ENCODE results near the gene PLXNA4. TPM values are rescaled to one million over a fixed set of nuclear protein-coding genes. Genes with fewer than 3 reads are reported as not detected.

The PLXNA4 gene
- total RNA-seq, 1 donor from 2014 or later = 3.3 TPM

DNA sequence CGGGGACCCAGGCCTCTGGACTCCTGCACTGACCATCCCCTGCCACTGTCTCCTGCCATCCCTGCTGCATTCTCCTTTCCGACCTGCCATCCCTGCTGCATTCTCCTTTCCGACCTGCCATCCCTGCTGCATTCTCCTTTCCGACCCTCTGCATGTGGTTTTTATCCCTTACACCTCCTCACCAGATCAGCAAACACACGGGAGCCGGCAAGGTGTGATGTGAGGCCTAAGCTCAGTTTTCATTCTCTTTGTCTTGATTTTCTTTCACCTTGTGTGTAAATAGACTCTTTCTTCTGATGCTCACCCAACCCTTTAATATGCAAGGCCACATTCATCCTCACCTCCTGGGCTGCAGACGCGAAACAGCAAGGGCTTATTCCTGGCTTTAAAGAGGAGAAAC, 11.4 kb downstream of the PLXNA4 start:
- no peaks in the 10 kb centered on the region for H3K9me3 ChIP-seq (ENCODE audit: insufficient read depth, low read depth, low read length)
- H3K4me3 ChIP-seq (ENCODE audit: insufficient read depth, low read depth, low read length) = no peak overlapping the region
- Mint-ChIP-seq H3K27me3 (ENCODE audit: low read depth, unreplicated experiment) (peaks cover 65% of the 10 kb centered on the region), H3K4me3 (ENCODE audit: unreplicated experiment) (no peak overlapping the region), H3K4me1 (ENCODE audit: low read depth, unreplicated experiment) (peaks cover 3% of the 10 kb centered on the region), H3K36me3 (ENCODE audit: low read depth, unreplicated experiment) (peaks cover 6% of the 10 kb centered on the region), H3K9me3 (ENCODE audit: unreplicated experiment) (peaks cover 10% of the 10 kb centered on the region), H3K27ac (ENCODE audit: unreplicated experiment) (no peak overlapping the region)
- no peak overlapping the region for H2AFZ ChIP-seq (ENCODE audit: low read depth, low read length)
- H3K79me2 ChIP-seq (ENCODE audit: insufficient read depth, low read length) = no peaks in the 10 kb centered on the region
- H3K36me3 ChIP-seq (ENCODE audit: insufficient read depth, low read length) = no peaks in the 10 kb centered on the region
- no peak overlapping the region for H3K4me2 ChIP-seq (ENCODE audit: low read length)
- H3K4me1 ChIP-seq (ENCODE audit: insufficient read depth, low read length) = no peaks in the 10 kb centered on the region
- H4K20me1 ChIP-seq (ENCODE audit: insufficient read depth, low read length) = no peaks in the 10 kb centered on the region
- no peak for TF ChIP-seq EZH2 (IDR thresholded peaks at IDR 0.05; ENCODE audit: insufficient read depth, low read length)
- TF ChIP-seq, protein P1, sequence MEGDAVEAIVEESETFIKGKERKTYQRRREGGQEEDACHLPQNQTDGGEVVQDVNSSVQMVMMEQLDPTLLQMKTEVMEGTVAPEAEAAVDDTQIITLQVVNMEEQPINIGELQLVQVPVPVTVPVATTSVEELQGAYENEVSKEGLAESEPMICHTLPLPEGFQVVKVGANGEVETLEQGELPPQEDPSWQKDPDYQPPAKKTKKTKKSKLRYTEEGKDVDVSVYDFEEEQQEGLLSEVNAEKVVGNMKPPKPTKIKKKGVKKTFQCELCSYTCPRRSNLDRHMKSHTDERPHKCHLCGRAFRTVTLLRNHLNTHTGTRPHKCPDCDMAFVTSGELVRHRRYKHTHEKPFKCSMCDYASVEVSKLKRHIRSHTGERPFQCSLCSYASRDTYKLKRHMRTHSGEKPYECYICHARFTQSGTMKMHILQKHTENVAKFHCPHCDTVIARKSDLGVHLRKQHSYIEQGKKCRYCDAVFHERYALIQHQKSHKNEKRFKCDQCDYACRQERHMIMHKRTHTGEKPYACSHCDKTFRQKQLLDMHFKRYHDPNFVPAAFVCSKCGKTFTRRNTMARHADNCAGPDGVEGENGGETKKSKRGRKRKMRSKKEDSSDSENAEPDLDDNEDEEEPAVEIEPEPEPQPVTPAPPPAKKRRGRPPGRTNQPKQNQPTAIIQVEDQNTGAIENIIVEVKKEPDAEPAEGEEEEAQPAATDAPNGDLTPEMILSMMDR (IDR thresholded peaks at IDR 0.05; ENCODE audit: insufficient read depth, low read depth, low read length) = no peak
- DNase-seq (ENCODE audit: low read depth) = no peak
- no peaks in the 10 kb centered on the region for H3K27me3 ChIP-seq (ENCODE audit: insufficient read depth, low read length)
- H3K9ac ChIP-seq (ENCODE audit: low read length) = no peak overlapping the region
- no peak for FAIRE-seq
- H3K27ac ChIP-seq (ENCODE audit: low read depth, low read length) = no peak overlapping the region

DNA sequence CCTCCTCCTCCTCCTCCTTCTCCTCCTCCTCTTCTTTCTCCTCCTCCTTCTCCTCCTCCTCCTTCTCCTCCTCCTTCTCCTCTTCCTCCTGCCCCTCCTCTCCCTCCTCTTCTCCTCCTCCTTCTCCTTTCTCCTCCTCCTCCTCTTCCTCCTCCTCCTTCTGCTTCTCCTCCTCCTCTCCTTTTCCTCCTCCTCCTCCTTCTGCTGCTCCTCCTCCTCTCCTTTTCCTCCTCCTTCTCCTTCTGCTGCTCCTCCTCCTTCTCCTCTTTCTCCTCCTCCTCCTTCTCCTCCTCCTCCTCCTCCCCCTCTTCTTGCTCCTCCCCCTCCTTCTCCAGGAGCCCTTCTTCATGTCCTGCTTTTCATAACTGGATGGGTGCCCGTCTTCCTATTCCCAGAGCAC, 12.2 kb downstream of the PLXNA4 start:
- DNase-seq (ENCODE audit: low read depth) (no peak), FAIRE-seq (no peak)
- no peak overlapping the region for H3K9ac ChIP-seq (ENCODE audit: low read length)
- Mint-ChIP-seq H3K4me1 (ENCODE audit: low read depth, unreplicated experiment) (peaks cover 3% of the 10 kb centered on the region), H3K27ac (ENCODE audit: unreplicated experiment) (no peak overlapping the region), H3K9me3 (ENCODE audit: unreplicated experiment) (peaks cover 10% of the 10 kb centered on the region), H3K27me3 (ENCODE audit: low read depth, unreplicated experiment) (peaks cover 70% of the 10 kb centered on the region), H3K4me3 (ENCODE audit: unreplicated experiment) (no peak overlapping the region), H3K36me3 (ENCODE audit: low read depth, unreplicated experiment) (peaks cover 6% of the 10 kb centered on the region)
- no peak overlapping the region for H2AFZ ChIP-seq (ENCODE audit: low read depth, low read length)
- H3K9me3 ChIP-seq (ENCODE audit: insufficient read depth, low read depth, low read length) = no peaks in the 10 kb centered on the region
- no peak overlapping the region for H3K4me2 ChIP-seq (ENCODE audit: low read length)
- no peaks in the 10 kb centered on the region for H3K36me3 ChIP-seq (ENCODE audit: insufficient read depth, low read length)
- no peaks in the 10 kb centered on the region for H4K20me1 ChIP-seq (ENCODE audit: insufficient read depth, low read length)
- no peak overlapping the region for H3K27ac ChIP-seq (ENCODE audit: low read depth, low read length)
- no peaks in the 10 kb centered on the region for H3K79me2 ChIP-seq (ENCODE audit: insufficient read depth, low read length)
- H3K4me1 ChIP-seq (ENCODE audit: insufficient read depth, low read length) = no peaks in the 10 kb centered on the region
- TF ChIP-seq EZH2 (IDR thresholded peaks at IDR 0.05; ENCODE audit: insufficient read depth, low read length) = no peak
- TF ChIP-seq, protein P1 (IDR thresholded peaks at IDR 0.05; ENCODE audit: insufficient read depth, low read depth, low read length) = no peak
- no peaks in the 10 kb centered on the region for H3K27me3 ChIP-seq (ENCODE audit: insufficient read depth, low read length)
- no peak overlapping the region for H3K4me3 ChIP-seq (ENCODE audit: insufficient read depth, low read depth, low read length)

DNA sequence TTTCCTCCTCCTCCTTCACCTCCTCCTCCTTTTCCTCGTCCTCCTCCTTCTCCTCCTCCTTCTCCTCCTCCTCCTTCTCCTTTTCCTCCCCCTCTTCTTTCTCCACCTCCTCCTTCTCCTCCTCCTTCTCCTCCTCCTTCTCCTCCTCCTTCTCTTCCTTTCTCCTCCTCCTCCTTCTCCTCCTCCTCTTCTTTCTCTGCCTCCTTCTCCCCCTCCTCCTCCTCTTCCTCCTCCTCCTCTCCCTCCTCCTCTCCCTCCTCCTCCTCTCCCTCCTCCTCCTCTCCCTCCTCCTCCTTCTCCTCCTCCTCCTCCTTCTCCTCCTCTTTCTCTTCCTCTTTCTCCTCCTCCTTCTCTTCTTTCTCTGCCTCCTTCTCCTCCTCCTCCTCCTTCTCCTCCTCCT, 13.6 kb downstream of the PLXNA4 start:
- Histone ChIP-seq H4K20me1 (ENCODE audit: insufficient read depth, low read length) (no peaks in the 10 kb centered on the region), H3K9ac (ENCODE audit: low read length) (no peak overlapping the region), H3K79me2 (ENCODE audit: insufficient read depth, low read length) (no peaks in the 10 kb centered on the region), H3K4me1 (ENCODE audit: insufficient read depth, low read length) (no peaks in the 10 kb centered on the region), H3K9me3 (ENCODE audit: insufficient read depth, low read depth, low read length) (no peaks in the 10 kb centered on the region), H3K27me3 (ENCODE audit: insufficient read depth, low read length) (no peaks in the 10 kb centered on the region), H3K27ac (ENCODE audit: low read depth, low read length) (no peak overlapping the region), H3K4me3 (ENCODE audit: insufficient read depth, low read depth, low read length) (no peak overlapping the region), H3K36me3 (ENCODE audit: insufficient read depth, low read length) (no peaks in the 10 kb centered on the region), H2AFZ (ENCODE audit: low read depth, low read length) (no peak overlapping the region), H3K4me2 (ENCODE audit: low read length) (no peak overlapping the region)
- DNase-seq (ENCODE audit: low read depth) (no peak), FAIRE-seq (no peak)
- H3K9me3 Mint-ChIP-seq (ENCODE audit: unreplicated experiment) = peaks cover 10% of the 10 kb centered on the region
- H3K27ac Mint-ChIP-seq (ENCODE audit: unreplicated experiment) = no peak overlapping the region
- H3K4me1 Mint-ChIP-seq (ENCODE audit: low read depth, unreplicated experiment) = peaks cover 4% of the 10 kb centered on the region
- H3K27me3 Mint-ChIP-seq (ENCODE audit: low read depth, unreplicated experiment) = peaks cover 63% of the 10 kb centered on the region
- no peak for TF ChIP-seq EZH2 (IDR thresholded peaks at IDR 0.05; ENCODE audit: insufficient read depth, low read length)
- H3K4me3 Mint-ChIP-seq (ENCODE audit: unreplicated experiment) = no peak overlapping the region
- H3K36me3 Mint-ChIP-seq (ENCODE audit: low read depth, unreplicated experiment) = peaks cover 6% of the 10 kb centered on the region

All from astrocyte (in vitro differentiated cells and primary cell).